ENCODE data around the gene RAG1.

Gene RAG1

DNA sequence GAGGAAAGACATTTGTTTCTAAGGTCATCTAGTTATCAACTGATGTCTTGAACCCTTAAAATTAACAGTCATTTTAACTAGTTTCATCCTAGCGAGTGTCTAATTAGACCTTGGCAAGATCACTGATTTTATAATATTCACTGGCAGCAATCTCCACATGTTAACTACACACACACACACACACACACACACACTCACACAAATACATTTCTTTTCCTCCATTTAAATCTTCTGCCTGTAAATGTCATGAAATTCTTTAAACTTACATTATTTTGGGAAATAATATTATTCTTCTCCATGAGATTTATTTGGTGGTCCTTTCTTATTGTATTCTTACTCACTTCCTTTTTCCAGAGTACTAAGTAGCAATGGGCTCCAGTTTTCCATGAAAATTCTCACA, 23.6 kb downstream of the RAG1 start:
- no peak for DNase-seq

DNA sequence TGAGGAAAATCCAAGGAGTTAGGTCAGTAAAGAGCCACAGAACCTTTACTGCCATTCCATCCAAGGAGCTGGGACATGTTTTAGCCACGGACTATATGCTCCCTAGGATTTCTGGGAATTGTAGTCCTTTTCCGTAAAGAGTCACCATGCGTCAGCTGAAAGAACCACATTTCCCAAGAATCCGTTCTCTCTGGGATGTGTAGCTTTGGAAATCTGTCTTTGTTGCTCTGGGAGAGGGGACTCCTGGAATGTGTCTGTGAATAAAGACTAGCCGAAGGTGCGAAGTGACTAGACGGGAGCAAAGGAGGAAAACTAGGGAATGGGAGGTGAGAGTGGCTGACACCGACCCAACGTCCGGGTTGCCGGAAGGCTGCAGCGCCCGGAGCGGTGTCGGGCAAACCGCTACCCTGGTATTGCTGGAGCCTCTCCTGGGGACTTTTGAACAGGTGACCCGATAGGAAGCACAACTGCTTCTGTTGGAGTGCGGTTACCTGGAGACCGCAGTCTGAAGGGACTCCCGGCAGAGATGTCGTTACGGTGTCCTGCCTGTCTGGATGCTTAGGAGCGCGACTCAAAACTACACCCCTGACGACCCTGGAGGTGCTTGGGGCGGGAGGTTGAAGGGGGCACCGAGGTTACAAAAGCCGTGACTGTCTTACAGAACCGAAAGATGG, 26.6 kb downstream of the RAG1 start, which contains the start of gene IFTAP:
Gene IFTAP (plus strand): TSS at position 187 of the 674 bp plus-strand sequence. CDS start 15,602 bp downstream, outside the sequence.
- DNase-seq = no peak

DNA sequence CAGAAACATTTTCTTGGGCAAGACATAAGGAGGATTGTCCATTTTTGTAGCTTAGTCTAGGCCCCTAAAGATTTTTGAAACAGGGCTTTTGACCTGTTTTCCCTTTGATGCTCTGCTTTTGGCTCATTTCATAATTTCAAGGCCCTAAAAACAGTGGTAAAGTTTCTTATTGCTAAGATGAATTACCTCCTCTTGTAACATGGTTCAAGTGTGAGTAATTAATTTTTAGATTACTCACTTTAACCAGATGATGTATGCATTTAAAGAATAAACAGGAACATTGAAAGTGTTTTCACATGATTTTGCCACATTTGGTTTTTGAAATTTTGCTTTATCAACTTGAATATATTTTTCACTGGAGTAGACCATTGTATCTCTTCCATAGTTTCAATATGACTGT, 29.1 kb downstream of the RAG1 start:
- DNase-seq = no peak

DNA sequence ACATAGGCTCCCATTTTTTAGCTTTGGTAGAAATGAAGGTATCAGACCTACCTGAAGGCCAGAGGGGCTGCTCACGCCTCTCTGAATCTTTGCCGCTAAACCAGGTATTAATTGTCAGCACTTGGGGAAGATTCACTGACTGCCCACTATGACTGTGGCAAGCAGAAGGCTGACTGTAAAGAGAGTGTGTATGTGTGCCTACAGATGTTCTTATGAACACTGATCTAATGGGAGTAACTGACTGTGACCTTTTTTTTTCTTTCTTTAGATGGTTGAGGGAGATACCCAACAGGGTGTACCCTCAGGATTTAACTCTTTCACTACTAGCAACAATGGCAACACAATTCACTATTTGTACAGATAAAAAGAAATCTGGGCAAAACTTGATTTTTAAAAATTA, 30.2 kb downstream of the RAG1 start, which contains the start of gene RAG2:
Gene RAG2 (minus strand): TSS at position 186 of the 400 bp plus-strand sequence. CDS start 4,068 bp downstream, outside the sequence.
- no peak for DNase-seq

DNA sequence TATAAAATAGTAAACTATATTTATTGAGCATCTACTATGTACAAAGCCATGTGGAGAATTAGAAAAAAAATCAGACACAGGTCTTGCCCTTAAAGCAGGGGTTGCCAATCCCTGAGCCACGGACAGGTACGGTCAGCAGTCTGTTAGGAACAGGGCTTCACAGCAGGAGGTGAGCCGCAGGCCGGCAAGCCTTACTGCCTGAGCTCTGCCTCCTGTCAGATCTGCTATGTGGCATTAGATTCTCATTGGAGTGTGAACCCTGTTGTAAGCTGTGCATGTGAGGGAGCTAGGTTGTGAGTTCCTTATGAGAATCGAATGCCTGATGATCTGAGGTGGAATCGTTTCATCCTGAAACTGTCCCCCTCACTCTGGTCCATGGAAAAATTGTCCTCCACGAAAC, 32.4 kb downstream of the RAG1 start:
- no peak for DNase-seq

DNA sequence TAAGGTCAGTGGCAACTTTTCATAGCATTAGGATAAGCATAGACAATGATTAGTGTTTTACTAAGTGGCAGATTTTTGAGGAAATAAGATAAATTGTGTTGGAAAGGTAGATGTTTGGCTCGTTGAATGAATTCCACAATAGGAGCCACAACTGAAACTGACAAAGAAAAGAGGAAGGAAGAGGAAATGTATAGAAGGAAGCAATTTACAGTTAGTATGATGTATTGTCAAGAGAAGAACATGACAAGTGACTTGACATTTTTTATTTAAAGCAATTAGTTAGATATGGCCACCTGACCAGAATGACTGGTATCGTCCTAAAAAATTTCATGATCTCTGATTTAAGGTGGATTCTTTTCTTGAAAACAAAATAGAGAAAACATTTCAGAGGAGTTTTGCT, 33.3 kb downstream of the RAG1 start:
- DNase-seq = no peak

DNA sequence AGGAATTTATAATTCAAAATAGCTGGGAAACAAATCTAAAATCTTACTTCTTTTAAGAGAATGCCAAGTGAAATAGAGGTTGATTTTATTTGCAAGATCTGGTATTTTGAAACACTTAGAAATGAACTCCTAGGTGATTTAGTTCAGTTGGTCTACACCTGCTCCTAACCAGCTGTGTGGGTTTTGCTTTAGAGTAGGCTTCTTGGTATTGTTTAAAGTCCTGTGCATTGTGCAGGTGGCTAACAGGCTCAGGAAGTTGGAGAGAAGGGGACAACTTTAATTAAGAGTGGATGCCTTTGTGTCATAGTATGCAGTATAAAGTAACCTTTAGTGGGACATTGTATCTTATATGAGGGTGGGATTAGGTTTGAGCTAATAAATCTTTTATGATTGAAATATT, 34.3 kb downstream of the RAG1 start:
- DNase-seq = no peak

DNA sequence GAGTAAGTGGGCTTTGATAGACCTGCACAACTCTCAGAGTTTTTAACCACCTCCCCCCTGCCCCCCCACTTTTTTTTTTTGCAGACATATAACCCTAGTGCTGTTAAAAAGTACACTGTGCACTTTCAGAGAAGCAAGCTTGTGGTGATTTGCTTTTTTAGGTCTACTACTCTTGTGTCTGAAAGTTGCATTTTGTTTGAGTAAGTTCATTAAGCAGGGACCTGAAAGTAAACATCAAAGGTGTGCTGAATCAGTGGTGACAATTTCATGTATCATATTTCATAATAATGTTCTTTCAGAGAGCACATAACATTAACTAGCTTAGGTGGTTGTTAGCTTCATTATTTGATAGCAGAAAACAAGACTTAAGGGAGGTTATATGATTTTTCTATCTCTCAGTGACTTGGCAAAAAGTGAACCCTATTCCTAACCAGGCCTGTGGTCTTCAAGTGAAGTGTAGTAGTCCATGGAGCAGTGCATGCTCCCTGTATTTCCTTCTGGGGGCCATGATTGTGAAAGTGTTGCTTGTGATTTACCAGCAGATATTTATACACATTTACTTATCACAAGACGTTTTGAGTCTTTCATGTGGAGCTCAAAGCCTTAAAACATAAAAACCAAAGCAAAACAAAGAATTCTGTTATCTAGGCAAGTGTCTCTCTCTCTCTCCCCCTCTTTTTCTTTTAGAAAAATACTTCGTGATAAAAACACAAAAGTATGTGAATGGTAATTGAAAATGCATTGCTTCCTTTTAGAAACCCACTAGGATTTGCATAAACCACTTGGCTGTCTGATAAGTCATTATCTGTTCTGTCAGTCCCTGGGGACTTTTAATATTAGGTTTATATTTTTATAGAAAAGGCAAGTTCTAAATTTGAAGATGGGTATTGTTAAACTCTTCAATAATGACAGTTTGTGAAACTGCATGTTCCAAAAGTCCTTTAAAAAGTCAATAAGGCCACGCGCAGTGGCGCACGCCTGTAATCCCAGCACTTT, 37.7 kb downstream of the RAG1 start:
- no peak for DNase-seq

DNA sequence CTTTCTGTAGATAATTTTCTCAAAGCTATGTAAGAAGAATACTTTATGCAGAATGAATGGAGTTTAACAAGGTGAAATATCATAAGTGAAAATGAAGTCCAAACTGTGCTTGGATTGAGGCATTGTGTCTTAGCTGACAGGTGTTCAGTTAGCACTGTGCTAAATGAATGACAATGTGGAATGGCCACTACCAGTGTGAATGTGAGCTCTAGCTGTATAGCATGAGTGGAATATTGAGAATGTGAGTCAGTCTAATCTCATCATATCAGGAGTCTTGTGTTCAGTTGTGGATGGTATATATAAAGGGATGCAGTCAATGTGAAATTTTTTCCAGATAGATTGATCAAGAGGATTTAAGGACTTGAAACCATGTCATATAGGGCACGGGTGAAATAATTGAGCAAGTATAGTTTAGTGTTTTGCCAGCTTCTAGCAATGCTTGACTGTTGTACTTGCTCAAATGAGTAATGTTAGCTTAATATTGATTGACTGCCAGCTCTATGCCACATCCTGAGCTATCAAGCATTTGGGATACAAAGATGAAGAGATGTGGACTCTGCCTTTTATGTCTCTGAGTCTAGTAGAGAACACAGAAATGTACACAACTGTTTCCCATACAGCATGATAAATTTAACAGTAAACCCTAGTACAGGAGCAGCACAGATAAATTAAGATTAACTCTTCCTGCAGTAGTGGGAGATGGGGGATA, 40.8 kb downstream of the RAG1 start:
- DNase-seq = no peak

DNA sequence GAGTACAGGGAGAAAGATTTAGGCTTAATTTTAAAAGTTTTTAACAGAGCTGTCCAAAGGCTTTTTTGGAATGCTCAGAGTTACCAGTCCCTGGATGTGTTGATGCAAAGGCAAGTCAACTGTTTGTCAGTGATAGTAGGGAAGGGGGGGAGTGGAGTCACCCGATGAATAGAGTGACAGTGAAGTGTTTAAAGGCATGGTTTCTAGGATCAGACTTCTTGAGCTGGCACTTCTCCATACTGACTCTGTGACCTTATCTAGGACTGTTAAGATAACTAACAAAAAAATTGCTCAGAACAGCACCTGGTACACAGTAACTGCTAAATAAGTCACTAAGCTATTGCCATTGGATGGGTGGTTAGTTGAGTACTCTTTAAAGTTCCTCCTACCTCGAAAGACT, 41.6 kb downstream of the RAG1 start:
- no peak for DNase-seq

DNA sequence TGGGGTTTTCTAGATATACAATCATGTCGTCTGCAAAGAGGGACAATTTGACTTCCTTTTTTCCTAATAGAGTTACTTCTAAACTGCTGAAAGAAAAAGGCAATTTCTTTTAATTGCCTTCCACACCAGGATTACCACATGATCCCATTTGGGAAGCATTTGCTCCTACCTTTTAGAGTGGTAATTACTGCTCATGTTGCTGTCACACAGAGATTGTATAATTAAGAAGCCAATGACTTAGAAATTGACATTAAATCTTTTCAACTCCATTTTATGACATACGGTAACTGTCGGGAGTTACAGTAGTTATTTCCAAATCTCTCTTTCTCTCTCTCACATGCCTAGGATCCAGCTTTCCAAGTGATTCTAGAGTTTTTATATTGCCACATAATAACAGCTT, 48.0 kb downstream of the RAG1 start:
- DNase-seq = no peak

DNA sequence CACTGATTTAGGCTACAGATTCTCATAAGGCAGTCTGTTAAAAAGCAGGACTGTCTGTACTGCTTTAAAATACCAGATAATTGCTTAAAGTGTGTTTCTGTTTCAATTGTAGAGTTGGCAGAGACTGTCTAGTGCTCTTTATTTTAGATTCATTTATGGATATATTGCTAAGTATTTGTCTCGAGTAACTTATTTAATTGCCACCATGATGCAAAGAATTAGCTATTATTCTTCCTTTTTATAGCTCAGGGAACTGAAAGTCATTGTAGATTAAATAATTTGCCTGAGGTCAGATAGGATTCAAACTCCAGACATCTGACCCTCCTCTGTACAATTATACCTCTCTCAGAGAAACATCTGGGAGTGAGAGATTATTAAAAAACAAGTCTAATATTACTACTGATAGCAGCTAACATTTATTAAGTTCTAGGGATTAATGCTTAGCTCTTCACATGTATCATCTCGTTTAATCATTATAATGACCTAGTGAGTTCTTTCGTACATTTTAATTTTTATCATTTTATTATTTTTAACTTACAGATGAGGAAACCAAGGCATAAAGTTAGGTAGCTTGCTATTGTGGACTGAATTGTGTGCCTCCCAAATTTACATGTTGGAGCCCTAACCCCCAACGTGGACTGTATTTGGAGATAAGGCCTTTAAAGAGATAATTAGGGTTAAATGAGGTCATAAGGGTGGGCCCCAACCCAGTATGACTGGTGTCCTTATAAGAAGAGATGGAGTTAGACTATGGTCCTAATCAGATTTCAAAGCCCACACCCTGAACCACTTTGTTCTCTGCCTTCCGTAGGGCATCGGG, 49.9 kb downstream of the RAG1 start:
- DNase-seq = no peak

DNA sequence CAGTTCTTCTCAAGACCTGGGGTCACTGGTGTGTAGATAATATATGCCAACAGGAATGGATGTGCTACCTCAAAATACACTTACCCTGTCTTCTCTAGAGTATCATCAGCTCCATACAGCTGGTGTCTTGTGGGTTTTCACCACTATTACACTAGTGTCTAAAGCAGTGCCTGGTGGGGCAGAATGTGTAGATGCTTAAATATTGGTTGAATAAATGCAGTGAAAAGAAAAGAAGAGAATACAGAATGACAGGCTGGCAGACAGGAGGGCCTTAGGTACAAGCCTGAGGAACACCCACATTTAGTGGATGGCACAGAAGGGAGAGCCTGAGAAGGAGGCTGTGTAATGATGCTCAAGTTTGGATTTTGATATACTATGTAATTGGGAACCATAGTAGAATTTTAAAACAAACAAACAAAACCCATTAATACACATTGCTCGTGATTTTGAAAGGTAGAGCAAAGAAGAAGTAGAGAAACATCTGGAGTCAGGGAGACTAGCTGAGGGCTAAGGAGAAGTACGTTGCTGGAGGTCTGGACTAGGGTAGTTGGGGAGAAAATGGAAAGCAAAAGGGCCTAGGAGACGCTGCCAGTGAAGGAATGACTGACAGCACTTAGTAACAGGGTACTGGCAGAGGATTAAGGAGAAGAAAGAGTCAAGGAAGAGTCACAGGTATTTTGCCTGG, 50.7 kb downstream of the RAG1 start:
- no peak for DNase-seq

DNA sequence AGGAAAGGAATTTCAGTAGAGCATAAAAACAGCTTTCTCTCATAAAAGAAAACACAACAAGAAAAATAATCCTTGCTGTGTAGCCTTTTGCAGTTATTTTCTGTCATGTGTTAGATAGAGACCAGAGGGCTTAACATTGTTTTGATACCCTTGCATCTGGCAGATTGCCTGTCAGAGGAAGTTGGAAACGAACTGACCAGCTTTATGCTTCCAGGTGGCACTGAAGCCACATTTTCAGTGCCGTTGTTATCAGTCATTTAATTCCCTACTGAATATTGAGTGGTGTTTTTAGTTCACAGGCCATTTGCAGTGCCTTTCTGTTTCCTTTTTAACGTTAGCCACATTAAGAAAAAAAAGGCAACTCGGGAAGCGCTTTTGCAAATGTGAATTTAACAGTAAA, 51.7 kb downstream of the RAG1 start:
- DNase-seq = no peak

DNA sequence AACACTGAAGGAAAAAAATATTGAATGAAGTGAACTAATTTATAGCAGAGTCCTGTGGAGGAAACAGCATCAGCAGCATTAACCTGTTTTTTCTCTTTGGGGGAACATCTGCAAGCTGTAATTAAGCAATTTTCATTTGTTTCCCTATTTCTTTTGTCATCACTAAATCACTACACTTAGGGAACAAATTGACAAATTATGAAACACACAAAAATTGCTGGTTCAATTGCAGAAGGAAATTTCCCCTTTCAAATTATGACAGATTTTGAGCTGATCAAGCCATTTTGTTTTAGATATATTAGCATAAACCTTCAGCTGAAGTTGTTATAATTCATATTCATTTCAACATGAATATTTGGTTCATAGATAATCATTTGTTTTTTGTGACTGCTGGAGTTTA, 52.4 kb downstream of the RAG1 start:
- no peak for DNase-seq

DNA sequence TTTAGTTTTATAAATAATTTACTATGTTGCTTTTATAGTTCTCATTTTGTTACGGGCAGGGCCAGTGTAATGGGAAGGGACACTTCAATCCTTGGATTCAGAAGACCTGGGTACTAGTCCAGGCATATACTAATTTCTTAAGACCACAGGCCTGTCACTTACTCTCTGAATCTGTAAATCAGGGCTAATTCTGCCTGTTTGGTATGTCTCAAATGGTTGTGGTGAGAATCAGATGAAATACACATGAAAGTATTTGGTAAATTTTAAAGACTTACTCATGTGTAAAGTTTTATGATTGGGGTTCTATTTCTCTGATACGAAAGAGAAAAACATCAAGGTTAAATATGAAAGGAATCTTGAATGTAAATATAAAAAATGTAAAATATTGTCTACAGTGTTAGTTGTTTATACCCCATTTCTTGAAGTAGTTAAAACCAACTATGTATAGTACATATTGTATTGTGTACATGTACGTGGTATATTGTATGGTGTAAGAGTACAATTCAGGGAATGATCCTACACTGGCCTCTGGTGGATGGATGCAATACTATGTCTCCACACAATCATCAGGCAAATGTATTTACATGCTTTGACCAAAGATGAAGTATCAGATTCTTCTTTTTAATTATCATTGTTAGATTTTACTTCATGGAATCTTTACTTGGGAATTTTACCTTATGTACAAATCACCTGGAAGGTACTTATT, 54.8 kb downstream of the RAG1 start:
- DNase-seq = no peak

DNA sequence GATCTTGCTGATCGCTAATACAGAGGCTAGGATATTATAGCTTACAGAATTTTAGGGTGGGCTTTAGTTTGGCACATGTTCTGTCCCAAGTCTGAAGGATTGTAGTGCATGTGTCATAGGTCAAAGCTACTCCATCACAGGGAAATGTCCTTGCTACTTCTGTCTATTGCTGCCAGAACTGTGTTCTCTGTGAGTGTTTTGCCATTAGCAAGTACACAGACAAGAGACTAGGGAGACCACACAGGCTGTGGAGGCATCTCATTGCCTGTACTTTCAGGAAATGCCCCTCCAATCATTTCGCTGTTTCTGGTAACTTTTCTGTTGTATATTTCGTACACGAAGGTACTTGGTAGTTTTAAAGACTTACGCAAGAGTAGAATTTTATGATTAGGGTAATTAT, 55.7 kb downstream of the RAG1 start:
- no peak for DNase-seq

DNA sequence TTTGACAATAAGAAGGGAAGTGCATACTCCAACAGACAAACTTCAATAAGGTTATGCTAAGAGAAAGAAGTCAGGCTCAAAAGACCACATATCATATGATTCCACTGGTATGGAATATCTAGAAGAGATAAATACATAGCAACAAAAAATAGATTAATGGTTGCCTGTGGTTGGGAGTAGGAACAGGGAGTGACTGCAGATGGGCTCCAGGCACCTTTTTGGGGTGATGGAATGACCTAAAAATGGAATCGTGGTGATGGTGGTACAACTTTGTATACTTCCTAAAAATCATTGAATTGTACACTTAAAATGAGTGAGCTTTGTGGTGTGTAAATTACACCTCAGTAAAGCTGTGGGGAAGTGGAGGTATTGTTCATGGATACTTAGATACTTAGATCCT, 59.2 kb downstream of the RAG1 start:
- no peak for DNase-seq

DNA sequence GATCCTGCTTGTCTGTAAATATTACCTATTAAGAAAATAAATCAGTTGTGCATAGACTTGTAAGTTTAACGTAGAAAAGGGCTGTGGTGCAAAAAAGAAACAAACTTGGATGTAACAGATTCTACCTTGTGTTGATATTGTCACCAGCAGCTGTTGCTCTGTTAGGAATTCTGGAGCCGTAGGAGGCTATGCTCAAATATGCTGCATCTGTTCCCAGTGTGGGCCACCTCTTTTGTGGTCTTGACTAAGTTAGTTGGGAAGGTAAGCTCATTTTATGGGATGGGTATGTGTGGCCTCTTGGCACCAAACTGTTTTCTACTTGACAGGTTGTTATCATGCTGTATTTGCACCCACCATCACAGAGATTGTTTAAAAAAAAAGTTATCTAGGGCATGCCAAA, 59.7 kb downstream of the RAG1 start:
- DNase-seq = no peak

DNA sequence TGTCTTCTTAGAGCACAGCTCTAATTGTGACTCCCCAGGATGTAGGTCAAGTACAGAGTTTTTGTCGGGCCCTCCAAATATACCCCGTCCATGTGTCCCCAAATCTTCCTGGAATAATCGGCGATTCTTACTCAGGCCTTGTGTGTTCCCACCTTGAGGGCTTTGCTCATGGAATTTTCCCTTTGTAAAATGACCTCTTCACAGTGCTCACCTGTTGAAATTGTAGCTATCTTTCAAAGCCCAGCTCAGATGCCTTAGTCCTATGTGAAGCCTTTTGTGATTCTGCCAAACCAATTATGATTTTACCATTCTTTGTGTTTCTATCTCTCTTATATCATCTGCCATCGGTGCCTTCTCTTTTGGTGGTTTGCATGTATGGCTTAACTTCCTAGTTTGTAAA, 60.3 kb downstream of the RAG1 start:
- no peak for DNase-seq

DNA sequence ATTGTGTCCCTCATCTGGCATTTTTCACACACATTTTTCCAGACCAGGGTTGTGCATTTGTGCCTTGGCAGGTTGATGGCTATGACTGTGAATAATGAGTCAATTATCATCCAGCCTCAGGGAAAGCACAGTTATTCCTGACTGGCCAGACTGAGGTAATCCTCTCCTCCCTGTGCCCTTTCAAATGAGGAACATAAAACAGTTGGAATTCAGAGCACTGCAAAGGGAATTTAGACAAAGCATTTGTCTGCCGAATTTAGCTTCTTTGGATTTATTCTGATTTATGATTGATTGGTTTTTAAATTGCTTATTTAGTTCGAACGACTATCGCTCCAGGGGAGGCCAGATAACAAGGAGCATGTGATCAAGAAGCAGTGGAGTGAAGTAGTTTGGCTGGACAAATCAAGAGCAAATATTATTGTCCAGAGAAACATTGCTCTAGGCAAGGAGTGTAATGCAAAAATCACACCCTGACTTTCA, 61.0 kb downstream of the RAG1 start:
- DNase-seq = no peak

Data from CD4-positive, alpha-beta T cell treated with Interleukin-15 for 1 hour (primary cell).